H1 (cell line): ENCODE data around the gene FMN2. TPM values are rescaled to one million over a fixed set of nuclear protein-coding genes. Genes with fewer than 3 reads are reported as not detected.

Source experiments
- CTCF ChIA-PET: fragments of 300-600 bp; sonication (Branson Sonifier 250); formaldehyde crosslinking; loops from one replicate; lab custom pipeline; 2021; ENCODE audit not compliant: partially characterized antibody; lab: Charles Lee
- POLR2A ChIA-PET: fragments of 300-600 bp; sonication (Branson Sonifier 250); formaldehyde crosslinking; loops from one replicate; lab custom pipeline; 2021; ENCODE audit warnings: inconsistent platforms; ENCODE audit not compliant: partially characterized antibody; lab: Charles Lee
- DNase-seq, 2 experiments: peaks; one replicate each; pipeline versions ENCODE4 v3.0.0 to v3.0.0-alpha.2; 2010 to 2022; ENCODE audit warnings: low spot score in 2 of 2, low read depth in 1 of 2, mixed read lengths in 1 of 2
- FAIRE-seq: peaks from 2 replicates; lab custom pipeline; 2011; peaks lifted over from hg19 to GRCh38; lab: Jason Lieb, UNC
- H2AFZ ChIP-seq: 2 replicates; pipeline ENCODE4 v1.8.1; 2012; ENCODE audit warnings: low read length, inconsistent platforms
- H2AK5ac ChIP-seq: 2 replicates; pipeline ENCODE4 v1.6.1; 2013; ENCODE audit warnings: low read depth, low read length
- H2BK120ac ChIP-seq: replicated peaks from 2 replicates; pipeline ENCODE3; 2013; ENCODE audit warnings: low read depth, low read length, inconsistent platforms
- H2BK12ac ChIP-seq: 2 replicates; pipeline ENCODE4 v1.6.1; 2013; ENCODE audit warnings: low read depth, low read length
- H2BK15ac ChIP-seq: 2 replicates; pipeline ENCODE4 v1.6.1; 2013; ENCODE audit warnings: low read length
- H2BK20ac ChIP-seq: 2 replicates; pipeline ENCODE4 v1.6.1; 2013; ENCODE audit warnings: low read length
- H2BK5ac ChIP-seq: 2 replicates; pipeline ENCODE4 v1.6.1; 2013; ENCODE audit warnings: low read depth, low read length
- H3K14ac ChIP-seq: 2 replicates; pipeline ENCODE4 v1.6.1; 2013; ENCODE audit warnings: inconsistent platforms; ENCODE audit not compliant: insufficient read length
- H3K18ac ChIP-seq: 2 replicates; pipeline ENCODE4 v1.6.1; 2013; ENCODE audit warnings: low read length; ENCODE audit errors: extremely low read depth
- H3K23ac ChIP-seq: 2 replicates; pipeline ENCODE4 v1.6.1; 2013; ENCODE audit warnings: inconsistent platforms; ENCODE audit not compliant: insufficient read length
- H3K23me2 ChIP-seq: 2 replicates; pipeline ENCODE4 v1.6.1; 2013; ENCODE audit warnings: low read depth, low read length
- H3K27ac ChIP-seq: 2 replicates; pipeline ENCODE4 v1.6.1; 2011; ENCODE audit warnings: low read depth, low read length, inconsistent platforms
- H3K27me3 ChIP-seq, 4 experiments: replicated peaks in 1 of 4; 1 replicate in 1 of 4; 2 replicates in 3 of 4; pipeline versions ENCODE4 v1.6.1 to v1.8.1; 2011 to 2013; ENCODE audit warnings: low read length in 3 of 4, mild to moderate bottlenecking in 3 of 4, inconsistent platforms in 2 of 4, mixed read lengths in 2 of 4, moderate library complexity in 1 of 4; ENCODE audit not compliant: control insufficient read depth in 3 of 4, insufficient read depth in 3 of 4; ENCODE audit errors: extremely low read depth in 1 of 4
- H3K36me3 ChIP-seq, 4 experiments: 2 replicates each; pipeline versions ENCODE4 v1.6.1 to v1.8.1; 2011 to 2013; ENCODE audit warnings: mild to moderate bottlenecking in 4 of 4, low read length in 3 of 4, moderate library complexity in 2 of 4, control low read depth in 1 of 4, inconsistent platforms in 1 of 4; ENCODE audit not compliant: insufficient read depth in 4 of 4, control insufficient read depth in 2 of 4
- H3K4ac ChIP-seq: replicated peaks from 2 replicates; pipeline ENCODE3; 2013; ENCODE audit warnings: low read length, low read depth, mixed read lengths, inconsistent platforms; ENCODE audit not compliant: insufficient read length
- H3K4me1 ChIP-seq, 4 experiments: replicated peaks in 1 of 4; 1 replicate in 1 of 4; 2 replicates in 3 of 4; pipeline versions ENCODE4 v1.6.1 to v1.8.1; 2011 to 2013; ENCODE audit warnings: low read length in 3 of 4, inconsistent platforms in 2 of 4, mixed read lengths in 1 of 4; ENCODE audit not compliant: insufficient read depth in 4 of 4, control insufficient read depth in 3 of 4
- H3K4me2 ChIP-seq, 2 experiments: 2 replicates each; pipeline versions ENCODE4 v1.6.1 to v1.8.1; 2011 to 2013; ENCODE audit warnings: low read depth in 2 of 2, low read length in 2 of 2, control low read depth in 1 of 2, inconsistent platforms in 1 of 2, mild to moderate bottlenecking in 1 of 2; ENCODE audit not compliant: insufficient read depth in 1 of 2
- H3K4me3 ChIP-seq, 4 experiments: fragments of 200-600, 300-600 bp in 1 of 4; sonication (generic), shearing (Covaris generic), sonication (Bioruptor Twin) in 1 of 4; 2 replicates each; pipeline versions ENCODE4 v1.5.1 to v1.8.1; 2011 to 2016; ENCODE audit warnings: low read length in 4 of 4, low read depth in 3 of 4, control low read depth in 2 of 4, inconsistent platforms in 2 of 4, mild to moderate bottlenecking in 2 of 4, mixed read lengths in 1 of 4, moderate library complexity in 1 of 4; ENCODE audit not compliant: insufficient read depth in 2 of 4; ENCODE audit errors: extremely low read depth in 1 of 4
- H3K56ac ChIP-seq: replicated peaks from 2 replicates; pipeline ENCODE3; 2013; ENCODE audit warnings: low read depth, mild to moderate bottlenecking, mixed read lengths, low read length, inconsistent platforms; ENCODE audit not compliant: insufficient read length
- H3K79me1 ChIP-seq: 2 replicates; pipeline ENCODE4 v1.6.1; 2013; ENCODE audit warnings: low read depth, low read length, control low read depth
- H3K79me2 ChIP-seq, 2 experiments: 2 replicates each; pipeline versions ENCODE4 v1.6.1 to v1.8.1; 2012 to 2013; ENCODE audit warnings: low read length in 2 of 2, mild to moderate bottlenecking in 2 of 2, inconsistent platforms in 1 of 2; ENCODE audit not compliant: insufficient read depth in 2 of 2, control insufficient read depth in 1 of 2
- H3K9ac ChIP-seq, 4 experiments: replicated peaks in 1 of 4; 1 replicate in 1 of 4; 2 replicates in 3 of 4; pipeline versions ENCODE4 v1.6.1 to v1.8.1; 2011 to 2013; ENCODE audit warnings: low read depth in 3 of 4, low read length in 3 of 4, control low read depth in 2 of 4, mild to moderate bottlenecking in 2 of 4, moderate library complexity in 2 of 4, inconsistent platforms in 1 of 4; ENCODE audit errors: extremely low read depth in 1 of 4
- H3K9me3 ChIP-seq, 2 experiments: 2 replicates each; pipeline versions ENCODE4 v1.6.1 to v1.8.1; 2012 to 2013; ENCODE audit warnings: mild to moderate bottlenecking in 2 of 2, moderate library complexity in 2 of 2, control low read depth in 1 of 2, inconsistent platforms in 1 of 2, low read depth in 1 of 2, low read length in 1 of 2, mixed read lengths in 1 of 2; ENCODE audit not compliant: insufficient read depth in 2 of 2
- H4K20me1 ChIP-seq, 2 experiments: replicated peaks in 1 of 2; 2 replicates each; pipeline versions ENCODE3 to v1.8.1; 2011 to 2013; ENCODE audit warnings: inconsistent platforms in 2 of 2, low read length in 2 of 2, mild to moderate bottlenecking in 1 of 2; ENCODE audit not compliant: insufficient read depth in 2 of 2, control insufficient read depth in 1 of 2
- H4K5ac ChIP-seq: 2 replicates; pipeline ENCODE4 v1.6.1; 2013; ENCODE audit warnings: low read length, low read depth, mixed read lengths, inconsistent platforms; ENCODE audit not compliant: insufficient read length
- H4K8ac ChIP-seq: 2 replicates; pipeline ENCODE4 v1.8.0; 2013; ENCODE audit warnings: mild to moderate bottlenecking, moderate library complexity, low read length, inconsistent platforms; ENCODE audit not compliant: insufficient read depth; ENCODE audit errors: extremely low read depth
- H4K91ac ChIP-seq: replicated peaks from 2 replicates; pipeline ENCODE3; 2013; ENCODE audit warnings: low read length, mixed read lengths, inconsistent platforms; ENCODE audit not compliant: insufficient read length
- CHD2 ChIP-seq: IDR thresholded peaks from 2 replicates; pipeline ENCODE4 v1.6.1; 2012; ENCODE audit warnings: low read length, improper control_type of control experiment
- EP300 ChIP-seq, 2 experiments: IDR thresholded peaks; 1 replicate in 1 of 2; 2 replicates in 1 of 2; pipeline ENCODE4 v1.6.1; 2011 to 2012; ENCODE audit warnings: low read depth in 2 of 2, low read length in 2 of 2, mild to moderate bottlenecking in 2 of 2, borderline replicate concordance in 1 of 2, inconsistent platforms in 1 of 2, moderate library complexity in 1 of 2
- HDAC6 ChIP-seq: IDR thresholded peaks from one replicate; pipeline ENCODE4 v1.7.1; 2012; ENCODE audit warnings: low read depth, mild to moderate bottlenecking, inconsistent platforms, low read length, moderate library complexity
- SP1 ChIP-seq: IDR thresholded peaks from 2 replicates; pipeline ENCODE4 v1.6.1; 2011; ENCODE audit warnings: low read depth, low read length
- WGBS, 2 experiments: shearing (Covaris generic) in 1 of 2; methylation state at CpG; one replicate each; pipeline versions ENCODE4 v1.1.6 to v1.1.7; 2013 to 2015; ENCODE audit warnings: low lambda C conversion rate in 2 of 2, mixed read lengths in 2 of 2, inconsistent platforms in 1 of 2, low coverage in 1 of 2, missing lambda C conversion rate in 1 of 2; ENCODE audit not compliant: insufficient replicate concordance in 2 of 2, insufficient coverage in 1 of 2, insufficient read length in 1 of 2; ENCODE audit errors: extremely low coverage in 1 of 2, missing lambda C conversion rate in 1 of 2; 5-methylcytosine and 5-hydroxymethylcytosine counted together
- polyA plus RNA-seq, 7 experiments: library from polyadenylated mRNA; depleted of rRNA in 3 of 7; stranded (reverse) in 5 of 7; unstranded in 2 of 7; fragments of >200 nt in 5 of 7; fragments of 200-250 nt in 2 of 7; gene quantifications; 1 replicate in 5 of 7; 2 replicates in 1 of 7; 4 replicates in 1 of 7; pipeline versions ENCODE4 v1.2.1 to v1.2.3, GENCODE V29; 2011 to 2013; ENCODE audit warnings: missing spikeins in 2 of 7, mixed read lengths in 2 of 7
- total RNA-seq: library from RNA; stranded (reverse); fragmentation: NEBNext Ultra II Directional; extraction: Animal tissue kit (Norgen Biotek cat#: 25700); gene quantifications from 2 replicates; pipeline ENCODE4 v1.2.1, GENCODE V29; 2021

FMN2 gene
- total and polyA plus RNA-seq, 2 of the 8 experiments (the other 6 are each of a cell fraction or from before 2014, with no cell fraction given), result 0.83 to 2.0 TPM

DNA sequence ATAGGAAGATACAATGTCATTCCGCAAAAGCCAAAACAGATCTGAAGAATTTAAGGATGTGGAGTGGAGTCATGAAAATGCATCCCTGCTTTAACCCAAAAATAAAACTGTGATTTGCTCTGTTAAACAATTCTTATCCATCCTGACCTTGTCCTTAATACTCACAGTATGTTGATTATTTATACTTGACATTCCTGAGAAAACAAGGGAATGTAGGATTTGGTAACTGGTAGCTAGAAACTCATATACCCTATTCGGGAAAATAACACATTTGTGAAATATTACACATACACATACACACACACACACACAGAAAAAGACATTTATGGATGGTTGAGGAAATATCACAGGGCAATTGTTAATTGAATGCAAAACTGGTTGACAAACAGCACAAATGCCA, 80.2 kb downstream of the FMN2 start:
- Histone ChIP-seq H3K79me1 (no peaks in the 10 kb centered on the region), H2BK5ac (no peak overlapping the region), H3K4me3 (no peak overlapping the region), H2BK20ac (no peak overlapping the region), H3K79me2 (no peaks in the 10 kb centered on the region), H3K23me2 (no peaks in the 10 kb centered on the region), H2BK120ac (no peak overlapping the region), H3K36me3 (no peaks in the 10 kb centered on the region), H4K5ac (no peak overlapping the region), H2BK12ac (no peak overlapping the region), H3K4ac (no peak overlapping the region), H4K8ac (no peak overlapping the region), H2BK15ac (no peak overlapping the region), H3K27ac (no peak overlapping the region), H2AFZ (no peak overlapping the region), H3K4me2 (no peak overlapping the region), H4K91ac (no peak overlapping the region), H3K56ac (no peak overlapping the region), H2AK5ac (no peak overlapping the region), H4K20me1 (no peaks in the 10 kb centered on the region), H3K14ac (no peak overlapping the region), H3K27me3 (no peaks in the 10 kb centered on the region), H3K4me1 (no peaks in the 10 kb centered on the region), H3K23ac (no peak overlapping the region), H3K9me3 (no peaks in the 10 kb centered on the region), H3K18ac (no peak overlapping the region), H3K9ac (no peak overlapping the region)
- TF ChIP-seq SP1 (no peak), HDAC6 (no peak), CHD2 (no peak), EP300 (IDR thresholded peaks at IDR 0.05; ENCODE audit: borderline replicate concordance in 1 of 2, low read depth in 2 of 2, low read length in 2 of 2) (no peak)
- ChIA-PET CTCF (interaction anchor here (0.9 to 1.6 kb wide), 5 partner anchors 11 to 144 kb away, joined by 3 to 5 read pairs (median 3); no protein-coding TSS in a partner anchor), POLR2A (no interaction called here)
- DNase-seq, result no peak
- 88% methylated on average over 2 of the region's 2 CpGs; no CpG with 5 or more reads in 1 of the 2 experiments for WGBS, 2 experiments
- no peak for FAIRE-seq
